Neural crest cell (in vitro differentiated cells): Measurements from ENCODE around the gene KREMEN2. TPM values are rescaled to one million over a fixed set of nuclear protein-coding genes. Genes with fewer than 3 reads are reported as not detected.

Experiments used
- DNase-seq: peaks from one replicate; pipeline ENCODE4 v3.0.0; 2021; ENCODE audit warnings: low read depth, mixed read lengths, low spot score
- H3K27ac Mint-ChIP-seq: one replicate; pipeline ENCODE4 v1.8.0; 2021; ENCODE audit warnings: mild to moderate bottlenecking, mixed read lengths; ENCODE audit not compliant: unreplicated experiment
- H3K27me3 Mint-ChIP-seq: 2 replicates; pipeline ENCODE4 v1.8.0; 2021; ENCODE audit warnings: low read depth, mild to moderate bottlenecking, mixed read lengths
- H3K36me3 Mint-ChIP-seq: 2 replicates; pipeline ENCODE4 v1.8.0; 2021; ENCODE audit warnings: low read depth, mild to moderate bottlenecking, mixed read lengths
- H3K4me1 Mint-ChIP-seq: 2 replicates; pipeline ENCODE4 v1.8.0; 2021; ENCODE audit warnings: mixed read lengths
- H3K4me3 Mint-ChIP-seq: one replicate; pipeline ENCODE4 v1.8.0; 2021; ENCODE audit warnings: mild to moderate bottlenecking, mixed read lengths
- H3K9me3 Mint-ChIP-seq: 2 replicates; pipeline ENCODE4 v1.8.0; 2021; ENCODE audit warnings: mixed read lengths
- CTCF ChIP-seq: fragments of 200-600 bp; sonication (generic); conservative IDR thresholded peaks from 2 replicates; pipeline ENCODE4 v1.5.0; 2021; ENCODE audit warnings: antibody characterized with exemption, mild to moderate bottlenecking
- total RNA-seq: library from RNA; stranded (reverse); gene quantifications from 2 replicates; pipeline ENCODE4 v1.2.1, GENCODE V29; 2021

KREMEN2 gene
- total RNA-seq, 1 donor from 2014 or later = 1.0 TPM

GRCh38 chr16:2979669-2980226 lies 15.7 kb downstream of the KREMEN2 start:
- peaks cover 23% of the 10 kb centered on the region for H3K4me1 Mint-ChIP-seq
- H3K36me3 Mint-ChIP-seq = no peaks in the 10 kb centered on the region
- H3K4me3 Mint-ChIP-seq = peak overlapping the region; percentile 88
- DNase-seq = no peak
- TF ChIP-seq CTCF = no peak
- H3K9me3 Mint-ChIP-seq = no peaks in the 10 kb centered on the region
- H3K27ac Mint-ChIP-seq = peak overlapping the region; percentile 71
- H3K27me3 Mint-ChIP-seq = peaks cover 15% of the 10 kb centered on the region

GRCh38 chr16:2980227-2981176 lies 16.4 kb downstream of the KREMEN2 start, which contains the start of gene PKMYT1:
PKMYT1 (minus strand) TSS chr16:2980446; CDS start chr16:2979657, 789 bp downstream.
- no peak for TF ChIP-seq CTCF
- H3K9me3 Mint-ChIP-seq = no peaks in the 10 kb centered on the region
- no peaks in the 10 kb centered on the region for H3K36me3 Mint-ChIP-seq
- H3K27me3 Mint-ChIP-seq = peaks cover 15% of the 10 kb centered on the region
- peak; percentile 89 for DNase-seq
- peak within 1 kb of the TSS; percentile 71 for H3K27ac Mint-ChIP-seq
- H3K4me1 Mint-ChIP-seq = peaks cover 23% of the 10 kb centered on the region
- peak within 1 kb of the TSS; percentile 88 for H3K4me3 Mint-ChIP-seq

GRCh38 chr16:2981177-2981898 lies 17.3 kb downstream of the KREMEN2 start:
- Mint-ChIP-seq H3K27me3 (peaks cover 15% of the 10 kb centered on the region), H3K36me3 (no peaks in the 10 kb centered on the region), H3K4me1 (peaks cover 23% of the 10 kb centered on the region), H3K27ac (peak overlapping the region; percentile 62), H3K4me3 (peak overlapping the region; percentile 83), H3K9me3 (no peaks in the 10 kb centered on the region)
- DNase-seq = no peak
- no peak for TF ChIP-seq CTCF

- Mint-ChIP-seq H3K27ac (no peak overlapping the region), H3K4me3 (peak overlapping the region; percentile 83), H3K36me3 (no peaks in the 10 kb centered on the region), H3K27me3 (peaks cover 15% of the 10 kb centered on the region), H3K9me3 (no peaks in the 10 kb centered on the region), H3K4me1 (peaks cover 22% of the 10 kb centered on the region)
- no peak for DNase-seq
- no peak for TF ChIP-seq CTCF
Observed at GRCh38 chr16:2981899-2982250, 17.8 kb downstream of the KREMEN2 start.

GRCh38 chr16:2982402-2982801 lies 18.3 kb downstream of the KREMEN2 start:
- Mint-ChIP-seq H3K27ac (no peak overlapping the region), H3K4me3 (no peak overlapping the region)

More at GRCh38 chr16:2982402-2982801, 18.3 kb downstream of the KREMEN2 start:
- peaks cover 17% of the 10 kb centered on the region for H3K4me1 Mint-ChIP-seq
- H3K27me3 Mint-ChIP-seq = peaks cover 15% of the 10 kb centered on the region
- no peaks in the 10 kb centered on the region for H3K9me3 Mint-ChIP-seq
- H3K36me3 Mint-ChIP-seq = no peaks in the 10 kb centered on the region
- DNase-seq = no peak
- TF ChIP-seq CTCF = no peak
